Endothelial cell (in vitro differentiated cells): ENCODE results near the gene OR12D1. TPM values are rescaled to one million over a fixed set of nuclear protein-coding genes. Genes with fewer than 3 reads are reported as not detected.

Source experiments
- DNase-seq: peaks from one replicate; pipeline ENCODE4 v3.0.0; 2021; ENCODE audit warnings: low spot score
- H3K27ac Mint-ChIP-seq: one replicate; pipeline ENCODE4 v1.8.0; 2021; ENCODE audit warnings: mixed read lengths, inconsistent platforms; ENCODE audit not compliant: unreplicated experiment
- H3K27me3 Mint-ChIP-seq: one replicate; pipeline ENCODE4 v1.8.0; 2021; ENCODE audit warnings: mild to moderate bottlenecking, moderate library complexity, mixed read lengths, inconsistent platforms; ENCODE audit not compliant: unreplicated experiment
- H3K36me3 Mint-ChIP-seq: one replicate; pipeline ENCODE4 v1.8.0; 2021; ENCODE audit warnings: mild to moderate bottlenecking, low read depth, mixed read lengths, inconsistent platforms; ENCODE audit not compliant: unreplicated experiment
- H3K4me1 Mint-ChIP-seq: one replicate; pipeline ENCODE4 v1.8.0; 2021; ENCODE audit warnings: mild to moderate bottlenecking, mixed read lengths, inconsistent platforms; ENCODE audit not compliant: unreplicated experiment
- H3K4me3 Mint-ChIP-seq: one replicate; pipeline ENCODE4 v1.8.0; 2021; ENCODE audit warnings: mild to moderate bottlenecking, mixed read lengths, inconsistent platforms; ENCODE audit not compliant: unreplicated experiment
- H3K9me3 Mint-ChIP-seq: one replicate; pipeline ENCODE4 v1.8.0; 2021; ENCODE audit warnings: mixed read lengths, inconsistent platforms; ENCODE audit not compliant: unreplicated experiment
- CTCF ChIP-seq: fragments of 200-600 bp; sonication (generic); IDR thresholded peaks from one replicate; pipeline ENCODE4 v1.5.0; 2021; ENCODE audit warnings: antibody characterized with exemption; ENCODE audit not compliant: unreplicated experiment
- total RNA-seq: library from RNA; stranded (reverse); fragmentation: NEBNext Ultra II Directional; extraction: Animal tissue kit (Norgen Biotek cat#: 25700); gene quantifications from one replicate; pipeline ENCODE4 v1.2.1, GENCODE V29; 2021; ENCODE audit not compliant: unreplicated experiment

OR12D1 gene
- total RNA-seq, 1 donor from 2014 or later: not detected

- no peaks in the 10 kb centered on the region for H3K36me3 Mint-ChIP-seq
Observed at GRCh38 chr6:29461021-29461814, 46.5 kb downstream of the OR12D1 start.

GRCh38 chr6:29462022-29462421 lies 47.3 kb downstream of the OR12D1 start:
- peaks cover 16% of the 10 kb centered on the region for H3K4me1 Mint-ChIP-seq
- no peak overlapping the region for H3K27ac Mint-ChIP-seq
- no peaks in the 10 kb centered on the region for H3K36me3 Mint-ChIP-seq
- peaks cover 5% of the 10 kb centered on the region for H3K27me3 Mint-ChIP-seq
- no peak for DNase-seq
- no peak overlapping the region for H3K4me3 Mint-ChIP-seq
- H3K9me3 Mint-ChIP-seq: no peaks in the 10 kb centered on the region
- TF ChIP-seq CTCF: no peak

More at GRCh38 chr6:29461021-29461814, 46.5 kb downstream of the OR12D1 start:
- Mint-ChIP-seq H3K27me3 (peaks cover 5% of the 10 kb centered on the region), H3K4me3 (no peak overlapping the region), H3K27ac (no peak overlapping the region), H3K4me1 (peaks cover 8% of the 10 kb centered on the region), H3K9me3 (no peaks in the 10 kb centered on the region)
- no peak for DNase-seq
- TF ChIP-seq CTCF: no peak

GRCh38 chr6:29465279-29465678 lies 50.6 kb downstream of the OR12D1 start:
- no peak for TF ChIP-seq CTCF
- peaks cover 18% of the 10 kb centered on the region for H3K4me1 Mint-ChIP-seq
- H3K36me3 Mint-ChIP-seq: no peaks in the 10 kb centered on the region
- no peak for DNase-seq
- H3K27ac Mint-ChIP-seq: peak overlapping the region; percentile 97
- H3K27me3 Mint-ChIP-seq: peaks cover 4% of the 10 kb centered on the region
- no peaks in the 10 kb centered on the region for H3K9me3 Mint-ChIP-seq
- H3K4me3 Mint-ChIP-seq: no peak overlapping the region

GRCh38 chr6:29465801-29466200 lies 51.1 kb downstream of the OR12D1 start:
- Mint-ChIP-seq H3K27ac (peak overlapping the region; percentile 97), H3K9me3 (no peaks in the 10 kb centered on the region), H3K4me3 (no peak overlapping the region), H3K36me3 (no peaks in the 10 kb centered on the region), H3K4me1 (peaks cover 18% of the 10 kb centered on the region), H3K27me3 (peaks cover 4% of the 10 kb centered on the region)
- no peak for TF ChIP-seq CTCF
- DNase-seq: no peak

- DNase-seq: no peak
- Mint-ChIP-seq H3K36me3 (no peaks in the 10 kb centered on the region), H3K4me3 (no peak overlapping the region), H3K27ac (peak overlapping the region; percentile 97), H3K9me3 (no peaks in the 10 kb centered on the region), H3K4me1 (peaks cover 18% of the 10 kb centered on the region), H3K27me3 (peaks cover 4% of the 10 kb centered on the region)
- TF ChIP-seq CTCF: no peak
Observed at GRCh38 chr6:29466241-29466640, 51.5 kb downstream of the OR12D1 start.

Other genes with a start within 250 kb of the OR12D1 start
- gene OR2J2, start 244.0 kb upstream of the OR12D1 start, total RNA-seq: not detected
- 0.10 TPM for gene OR14J1, start 113.2 kb upstream of the OR12D1 start, total RNA-seq
- gene OR5V1, start 46.1 kb upstream of the OR12D1 start, total RNA-seq: not detected
- gene OR12D3, start 39.6 kb upstream of the OR12D1 start, total RNA-seq: not detected
- not detected for gene OR12D2, start 19.3 kb upstream of the OR12D1 start, total RNA-seq
- not detected for gene OR10C1, start 24.4 kb downstream of the OR12D1 start, total RNA-seq
- not detected for gene OR11A1, start 42.1 kb downstream of the OR12D1 start, total RNA-seq
- gene OR2H1, start 42.2 kb downstream of the OR12D1 start, total RNA-seq: not detected
- gene MAS1L, start 73.0 kb downstream of the OR12D1 start, total RNA-seq: not detected
- gene UBD, start 144.8 kb downstream of the OR12D1 start, total RNA-seq: not detected
- gene OR2H2, start 170.2 kb downstream of the OR12D1 start, total RNA-seq: not detected
- 164 TPM for gene GABBR1, start 218.3 kb downstream of the OR12D1 start, total RNA-seq
- gene MOG, start 242.2 kb downstream of the OR12D1 start, total RNA-seq: not detected